HepG2 (cell line): ENCODE measurements around the gene CEP63. TPM values are rescaled to one million over a fixed set of nuclear protein-coding genes. Genes with fewer than 3 reads are reported as not detected.
A peak's percentile ranks its signal among the peaks of the same experiment; 100 is the strongest.

Experiments used
- CEBPG ChIP-seq: IDR thresholded peaks from 2 replicates; pipeline ENCODE4 v1.6.1; 2016
- FOXA1 ChIP-seq, 2 experiments: fragments of 450-650 bp in 1 of 2; sonication (generic) in 1 of 2; formaldehyde crosslinking in 1 of 2; IDR thresholded peaks; 2 replicates each; pipeline versions ENCODE4 v1.4.0 to v1.6.1; 2016 to 2020; ENCODE audit warnings: missing genetic modification reagents in 1 of 2
- FUBP1 ChIP-seq: sonication (generic); formaldehyde crosslinking; IDR thresholded peaks from 2 replicates; pipeline ENCODE4 v1.5.1; 2020; ENCODE audit warnings: missing genetic modification reagents, mild to moderate bottlenecking, borderline replicate concordance
- HBP1 ChIP-seq: IDR thresholded peaks from 2 replicates; pipeline ENCODE4 v1.6.1; 2016; ENCODE audit warnings: low read depth, control low read depth
- HMGXB4 ChIP-seq, 2 experiments: sonication (generic) in 1 of 2; formaldehyde crosslinking in 1 of 2; IDR thresholded peaks; 2 replicates each; pipeline versions ENCODE4 v1.4.0 to v1.6.1; 2018 to 2020; ENCODE audit warnings: missing genetic modification reagents in 2 of 2, borderline replicate concordance in 1 of 2, low read depth in 1 of 2, mild to moderate bottlenecking in 1 of 2, missing biosample characterization in 1 of 2
- PITX1 ChIP-seq: sonication (generic); formaldehyde crosslinking; IDR thresholded peaks from 2 replicates; pipeline ENCODE4 v1.5.1; 2020; ENCODE audit warnings: mild to moderate bottlenecking, missing genetic modification reagents
- ZBTB20 ChIP-seq: sonication (generic); formaldehyde crosslinking; IDR thresholded peaks from 2 replicates; pipeline ENCODE4 v1.8.1; 2023; ENCODE audit warnings: missing genetic modification reagents, low read depth, mild to moderate bottlenecking, borderline replicate concordance
- ZNF44 ChIP-seq: sonication (generic); formaldehyde crosslinking; IDR thresholded peaks from 2 replicates; pipeline ENCODE4 v1.5.1; 2020; ENCODE audit warnings: mild to moderate bottlenecking, missing genetic modification reagents
- polyA plus RNA-seq, 8 experiments: library from polyadenylated mRNA; depleted of rRNA in 3 of 8; stranded (reverse) in 7 of 8; unstranded in 1 of 8; fragments of >200 nt; fragmentation: Illumina TruSeq in 4 of 8; extraction: Trizol in 4 of 8; gene quantifications; 2 replicates each; pipeline versions ENCODE4 v1.2.1 to v1.2.3, GENCODE V29; 2011 to 2016; ENCODE audit warnings: low read depth in 4 of 8, missing spikeins in 1 of 8, mixed read lengths in 1 of 8; ENCODE audit not compliant: insufficient read depth in 1 of 8
- total RNA-seq, 5 experiments: library from RNA; depleted of rRNA; stranded (reverse); fragments of >200 nt; fragmentation: Illumina TruSeq; extraction: Trizol; gene quantifications; 2 replicates each; pipeline ENCODE4 v1.2.3, GENCODE V29; 2016; ENCODE audit warnings: low read depth in 1 of 5
- TF ChIP-seq, protein P1 (sequence below), 2 experiments: fragments of 450-650 bp in 1 of 2; sonication (generic) in 1 of 2; formaldehyde crosslinking in 1 of 2; IDR thresholded peaks; 2 replicates each; pipeline versions ENCODE4 v1.6.1 to v1.8.0; 2016 to 2022; ENCODE audit warnings: antibody characterized with exemption in 1 of 2, mild to moderate bottlenecking in 1 of 2, missing genetic modification reagents in 1 of 2
- TF ChIP-seq, protein P2 (sequence below): IDR thresholded peaks from 2 replicates; pipeline ENCODE4 v1.6.1; 2016; ENCODE audit warnings: missing compliant biosample characterization, missing genetic modification reagents, borderline replicate concordance

Gene CEP63
- total and polyA plus RNA-seq, 2 of the 13 experiments (the other 11 are each of a cell fraction or from before 2014, with no cell fraction given) = 7.2 to 18.4 TPM

DNA sequence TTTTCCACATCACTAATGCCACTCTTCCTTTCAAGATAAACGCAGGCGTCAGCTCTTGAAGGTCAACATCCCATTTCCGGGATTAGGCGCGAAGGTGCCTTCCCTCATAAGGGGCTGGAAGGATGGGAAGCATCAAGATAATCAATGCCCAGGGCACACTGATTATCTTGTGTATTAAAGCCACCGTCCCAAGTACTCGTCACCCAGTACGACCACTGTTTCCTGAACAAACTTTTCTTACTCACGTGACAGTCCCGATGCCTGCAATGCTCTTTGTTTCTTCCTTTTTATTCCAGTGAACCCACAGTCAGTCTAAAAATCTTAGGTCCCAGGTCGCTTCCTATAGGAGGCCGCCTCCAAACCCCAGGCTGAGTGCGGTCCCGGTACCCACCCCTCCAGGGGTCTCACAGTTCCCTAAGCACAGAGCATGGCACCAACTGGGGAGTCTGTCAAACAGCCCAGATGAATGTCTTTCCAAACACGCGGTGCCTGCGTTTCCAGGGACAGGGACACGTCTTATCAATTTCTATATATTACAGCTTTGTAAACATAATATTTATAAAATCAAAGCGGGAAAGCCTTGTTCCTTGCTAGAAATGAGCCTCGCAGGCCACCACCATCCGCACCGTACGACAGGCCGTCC, 661 bp upstream of the CEP63 start (continued):
- TF ChIP-seq FUBP1 (CRISPR knock-in tag) = 0 out of 2 replicates have a peak, but pooled peaks have one; percentile 72
- TF ChIP-seq FOXA1 (IDR thresholded peaks at IDR 0.05) = no peak
- TF ChIP-seq FOXA1 (CRISPR knock-in tag; IDR thresholded peaks at IDR 0.05) = 0 out of 2 replicates have a peak, but pooled peaks have one; percentile 46
- TF ChIP-seq HBP1 (CRISPR knock-in tag) = 0 out of 2 replicates have a peak, but pooled peaks have one; percentile 15
- 0 out of 4 replicates have a peak, but pooled peaks of 1 of the 2 experiments have one; percentile 1 for TF ChIP-seq HMGXB4 (CRISPR knock-in tag; IDR thresholded peaks at IDR 0.05; ENCODE audit: borderline replicate concordance in 1 of 2, low read depth in 1 of 2)
- peak; percentile 4; the same call in 1 of the 2 replicates for TF ChIP-seq CEBPG (CRISPR knock-in tag)
- TF ChIP-seq, protein P1, sequence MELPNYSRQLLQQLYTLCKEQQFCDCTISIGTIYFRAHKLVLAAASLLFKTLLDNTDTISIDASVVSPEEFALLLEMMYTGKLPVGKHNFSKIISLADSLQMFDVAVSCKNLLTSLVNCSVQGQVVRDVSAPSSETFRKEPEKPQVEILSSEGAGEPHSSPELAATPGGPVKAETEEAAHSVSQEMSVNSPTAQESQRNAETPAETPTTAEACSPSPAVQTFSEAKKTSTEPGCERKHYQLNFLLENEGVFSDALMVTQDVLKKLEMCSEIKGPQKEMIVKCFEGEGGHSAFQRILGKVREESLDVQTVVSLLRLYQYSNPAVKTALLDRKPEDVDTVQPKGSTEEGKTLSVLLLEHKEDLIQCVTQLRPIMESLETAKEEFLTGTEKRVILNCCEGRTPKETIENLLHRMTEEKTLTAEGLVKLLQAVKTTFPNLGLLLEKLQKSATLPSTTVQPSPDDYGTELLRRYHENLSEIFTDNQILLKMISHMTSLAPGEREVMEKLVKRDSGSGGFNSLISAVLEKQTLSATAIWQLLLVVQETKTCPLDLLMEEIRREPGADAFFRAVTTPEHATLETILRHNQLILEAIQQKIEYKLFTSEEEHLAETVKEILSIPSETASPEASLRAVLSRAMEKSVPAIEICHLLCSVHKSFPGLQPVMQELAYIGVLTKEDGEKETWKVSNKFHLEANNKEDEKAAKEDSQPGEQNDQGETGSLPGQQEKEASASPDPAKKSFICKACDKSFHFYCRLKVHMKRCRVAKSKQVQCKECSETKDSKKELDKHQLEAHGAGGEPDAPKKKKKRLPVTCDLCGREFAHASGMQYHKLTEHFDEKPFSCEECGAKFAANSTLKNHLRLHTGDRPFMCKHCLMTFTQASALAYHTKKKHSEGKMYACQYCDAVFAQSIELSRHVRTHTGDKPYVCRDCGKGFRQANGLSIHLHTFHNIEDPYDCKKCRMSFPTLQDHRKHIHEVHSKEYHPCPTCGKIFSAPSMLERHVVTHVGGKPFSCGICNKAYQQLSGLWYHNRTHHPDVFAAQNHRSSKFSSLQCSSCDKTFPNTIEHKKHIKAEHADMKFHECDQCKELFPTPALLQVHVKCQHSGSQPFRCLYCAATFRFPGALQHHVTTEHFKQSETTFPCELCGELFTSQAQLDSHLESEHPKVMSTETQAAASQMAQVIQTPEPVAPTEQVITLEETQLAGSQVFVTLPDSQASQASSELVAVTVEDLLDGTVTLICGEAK (IDR thresholded peaks at IDR 0.05) = no peak
- TF ChIP-seq, protein P1 (CRISPR knock-in tag; IDR thresholded peaks at IDR 0.05) = no peak
- TF ChIP-seq ZNF44 (CRISPR knock-in tag) = 0 out of 2 replicates have a peak, but pooled peaks have one; percentile 20
- TF ChIP-seq, protein P2, sequence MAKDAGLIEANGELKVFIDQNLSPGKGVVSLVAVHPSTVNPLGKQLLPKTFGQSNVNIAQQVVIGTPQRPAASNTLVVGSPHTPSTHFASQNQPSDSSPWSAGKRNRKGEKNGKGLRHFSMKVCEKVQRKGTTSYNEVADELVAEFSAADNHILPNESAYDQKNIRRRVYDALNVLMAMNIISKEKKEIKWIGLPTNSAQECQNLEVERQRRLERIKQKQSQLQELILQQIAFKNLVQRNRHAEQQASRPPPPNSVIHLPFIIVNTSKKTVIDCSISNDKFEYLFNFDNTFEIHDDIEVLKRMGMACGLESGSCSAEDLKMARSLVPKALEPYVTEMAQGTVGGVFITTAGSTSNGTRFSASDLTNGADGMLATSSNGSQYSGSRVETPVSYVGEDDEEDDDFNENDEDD (CRISPR knock-in tag) = 0 out of 2 replicates have a peak, but pooled peaks have one; percentile 9
- 0 out of 2 replicates have a peak, but pooled peaks have one; percentile 9 for TF ChIP-seq PITX1 (CRISPR knock-in tag)
- TF ChIP-seq ZBTB20 = 0 out of 2 replicates have a peak, but pooled peaks have one; percentile 11
